Measurements from ENCODE around the gene PSMA1.
"Not testable (repeated sequence)": the region's sequence is repeated elsewhere in the genome, so short reads cannot be mapped to it uniquely, and the experiment has no call there.

Gene PSMA1

DNA sequence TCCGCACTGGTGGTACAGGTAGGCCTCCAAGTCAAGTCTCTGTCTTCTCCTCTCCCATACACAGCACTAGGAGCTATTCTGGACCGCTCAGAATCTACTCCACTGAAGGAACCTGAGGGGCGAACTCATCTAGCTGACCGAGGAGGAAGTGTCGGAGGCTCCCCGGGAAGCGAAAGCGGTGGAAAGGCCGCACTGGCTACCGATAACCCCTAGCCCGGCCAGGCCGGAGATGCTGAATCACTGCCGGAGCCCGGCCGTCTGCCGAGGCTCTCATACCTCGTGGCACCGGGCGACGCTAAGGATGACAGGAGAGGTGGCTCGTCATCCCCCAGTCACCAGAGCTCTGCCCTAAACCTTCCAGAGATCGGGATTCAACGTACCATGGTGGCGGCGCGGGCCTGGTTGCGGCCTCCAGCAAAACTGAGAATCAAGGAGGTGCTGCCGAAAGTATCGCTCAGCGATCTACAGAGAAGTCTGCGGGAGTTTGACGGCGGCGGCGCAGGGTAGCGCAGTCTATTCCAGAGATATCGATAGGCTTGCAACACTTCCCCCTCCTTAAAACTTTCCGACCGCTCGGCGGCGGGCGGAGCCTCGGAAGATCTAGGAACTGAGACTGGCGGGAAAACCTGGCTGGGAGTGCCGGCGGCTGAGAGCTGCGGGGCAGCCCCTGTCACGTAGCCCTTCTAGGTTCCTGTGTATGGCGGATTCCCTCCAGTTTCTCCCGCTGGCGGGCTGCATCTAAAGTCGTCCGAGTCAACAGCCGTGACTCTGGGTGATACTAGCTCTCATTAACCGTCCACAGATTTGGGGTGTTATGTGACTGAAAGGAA lies at the start of gene PSMA1:
Gene PSMA1, minus strand, starts transcription at position 470 of the 830 bp plus-strand sequence. Its CDS starts 87 bp downstream, at position 383.
- peak; percentile 87 for FAIRE-seq

DNA sequence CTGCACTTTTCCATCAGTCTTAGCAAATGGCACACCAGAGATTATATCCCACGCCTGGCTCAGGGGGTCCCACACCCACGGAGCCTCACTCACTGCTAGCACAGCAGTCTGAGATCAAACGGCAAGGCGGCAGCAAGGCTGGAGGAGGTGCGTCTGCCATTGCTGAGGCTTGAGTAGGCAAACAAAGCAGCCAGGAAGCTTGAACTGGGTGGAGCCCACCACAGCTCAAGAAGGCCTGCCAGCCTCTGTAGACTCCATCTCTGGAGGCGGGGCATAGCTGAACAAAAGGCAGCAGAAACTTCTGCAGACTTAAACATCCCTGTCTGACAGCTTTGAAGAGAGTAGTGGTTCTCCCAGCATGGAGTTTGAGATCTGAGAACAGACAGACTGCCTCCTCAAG lies 49.3 kb upstream of the PSMA1 start:
- not testable (repeated sequence) for FAIRE-seq

DNA sequence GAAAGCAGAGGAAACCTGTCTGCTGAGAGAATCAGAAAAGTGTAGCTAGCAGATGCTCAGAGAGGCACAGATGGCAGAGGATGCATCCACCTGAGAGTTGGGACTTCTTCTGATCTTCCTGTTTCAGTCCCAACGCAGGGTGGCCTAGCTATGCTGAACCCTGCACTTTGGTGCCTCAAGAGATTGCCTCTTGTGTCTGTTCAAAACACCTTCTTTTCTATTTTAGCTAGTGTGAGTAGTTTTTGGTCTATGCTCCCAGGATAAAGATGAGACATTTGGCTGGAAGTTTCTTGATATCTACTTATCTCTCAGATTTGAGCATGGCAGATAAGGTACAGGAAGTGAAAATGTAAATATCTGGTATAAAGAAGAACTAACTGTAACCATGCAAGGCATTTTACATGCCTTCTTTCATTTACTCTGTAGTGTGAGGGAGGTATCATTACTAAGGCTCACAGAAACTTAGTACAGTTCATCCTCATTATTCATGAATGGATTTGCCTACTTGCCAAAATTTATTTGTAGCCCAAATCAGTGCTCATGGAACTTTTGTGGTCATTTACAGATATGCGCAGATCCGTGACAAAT lies 47.0 kb upstream of the PSMA1 start:
- no peak for FAIRE-seq

DNA sequence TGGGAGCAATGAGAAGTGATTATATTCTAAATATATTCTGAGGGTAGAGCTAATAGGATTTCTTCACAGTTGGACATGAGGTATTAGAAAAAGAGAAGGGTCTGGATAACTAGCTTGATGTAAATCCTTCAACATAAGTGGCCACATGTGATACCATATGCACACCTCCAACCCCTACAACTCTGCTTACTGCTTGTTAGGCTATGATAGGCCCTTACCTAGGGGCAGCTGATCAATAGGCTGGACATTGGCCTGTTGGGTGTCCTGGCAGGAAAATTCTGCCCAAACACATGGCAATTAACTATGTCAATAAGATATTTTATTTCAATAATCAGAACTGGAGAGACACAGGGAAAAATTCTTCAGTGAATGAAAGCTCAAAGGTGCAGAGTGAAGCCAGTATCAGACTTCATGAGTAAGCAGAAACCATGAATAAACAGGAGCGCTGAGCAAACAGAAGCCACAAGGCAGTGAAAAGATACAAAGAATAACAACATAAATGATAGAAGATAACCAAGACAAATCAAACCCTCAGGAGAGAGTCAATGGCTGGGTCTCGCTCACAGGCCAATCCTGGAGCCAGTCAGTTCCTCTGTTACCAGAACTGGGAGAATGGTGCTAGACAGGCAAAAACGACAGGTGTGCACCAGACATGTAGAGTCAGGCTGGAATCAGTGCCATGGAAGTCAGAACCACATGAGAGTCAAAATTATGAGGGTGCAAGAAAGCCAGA lies 46.3 kb upstream of the PSMA1 start:
- no peak for FAIRE-seq

DNA sequence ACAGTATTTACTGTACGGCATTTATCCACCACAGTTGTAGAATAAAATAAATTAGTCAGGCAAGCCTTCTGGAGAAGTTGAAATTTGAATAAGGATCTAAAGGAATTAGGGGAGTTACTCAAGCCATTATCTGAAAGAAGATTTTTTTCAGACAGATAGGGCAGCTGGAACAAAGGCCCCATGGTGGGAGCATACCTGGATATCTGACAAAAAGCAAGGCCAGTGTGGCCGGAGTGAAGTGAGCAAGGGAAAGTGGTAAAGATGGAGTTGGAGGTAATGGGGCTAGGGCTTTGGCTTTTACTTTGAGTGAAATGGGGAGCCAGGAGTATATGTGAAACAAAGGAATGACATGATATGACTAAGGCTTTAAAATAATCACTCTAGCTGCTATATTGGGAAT lies 45.7 kb upstream of the PSMA1 start:
- FAIRE-seq, result no peak

DNA sequence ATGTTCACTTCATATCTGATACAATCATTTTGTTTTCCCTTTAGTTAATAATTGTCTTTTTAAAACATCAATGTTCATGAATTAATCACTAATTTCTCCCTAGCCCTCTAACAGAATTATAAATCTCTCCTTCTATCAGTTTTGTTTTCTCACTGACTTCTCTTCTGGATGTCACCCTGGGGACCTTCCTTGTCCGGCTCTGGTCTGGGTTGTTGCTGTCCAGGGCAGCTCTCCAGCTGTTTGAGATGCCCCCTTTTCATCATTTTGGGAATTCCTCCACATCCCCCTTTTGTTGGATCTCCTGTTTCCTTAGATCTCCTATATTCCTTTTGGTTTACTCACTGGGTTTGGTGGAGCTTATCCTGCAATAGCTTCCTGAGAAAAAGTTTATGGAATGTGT lies 35.6 kb upstream of the PSMA1 start:
- no peak for FAIRE-seq

DNA sequence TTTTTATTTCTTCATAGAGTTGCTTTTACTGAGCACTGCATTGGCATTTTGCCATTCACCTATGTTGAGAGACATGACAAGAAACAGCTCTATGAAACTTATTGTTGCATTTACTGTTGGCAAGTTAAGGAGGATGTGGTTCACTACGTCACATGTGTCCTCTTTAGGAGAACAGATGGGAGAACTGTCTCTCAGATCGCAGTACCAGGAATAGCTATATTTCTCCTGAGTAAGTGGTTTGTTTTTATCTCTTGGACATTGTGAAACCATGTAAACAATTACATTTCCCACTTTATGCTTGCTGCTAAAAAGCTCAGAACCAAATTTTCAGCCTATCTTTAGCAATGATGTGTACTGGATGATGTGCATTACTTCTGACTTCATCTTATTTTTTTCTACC lies 34.8 kb upstream of the PSMA1 start:
- no peak for FAIRE-seq

DNA sequence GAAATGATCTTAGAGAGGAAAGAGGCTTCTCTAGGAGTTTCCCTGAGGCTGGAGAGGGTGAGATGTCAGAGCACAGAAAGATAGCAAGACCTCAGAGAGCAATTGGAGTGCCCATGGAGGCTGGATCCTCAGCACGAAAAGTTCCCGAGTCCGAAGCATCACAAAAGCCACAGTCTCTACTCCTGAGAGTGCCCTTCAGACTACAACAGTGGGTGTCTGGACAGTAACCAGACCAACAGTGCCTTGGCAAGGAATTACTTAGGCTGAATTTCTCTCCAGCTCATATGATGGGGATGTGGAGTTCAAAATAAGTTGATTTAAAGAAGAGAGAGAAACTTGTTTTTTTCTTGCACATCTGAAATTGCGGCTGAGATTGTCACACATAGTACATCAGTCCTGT lies 31.9 kb upstream of the PSMA1 start:
- no peak for FAIRE-seq

DNA sequence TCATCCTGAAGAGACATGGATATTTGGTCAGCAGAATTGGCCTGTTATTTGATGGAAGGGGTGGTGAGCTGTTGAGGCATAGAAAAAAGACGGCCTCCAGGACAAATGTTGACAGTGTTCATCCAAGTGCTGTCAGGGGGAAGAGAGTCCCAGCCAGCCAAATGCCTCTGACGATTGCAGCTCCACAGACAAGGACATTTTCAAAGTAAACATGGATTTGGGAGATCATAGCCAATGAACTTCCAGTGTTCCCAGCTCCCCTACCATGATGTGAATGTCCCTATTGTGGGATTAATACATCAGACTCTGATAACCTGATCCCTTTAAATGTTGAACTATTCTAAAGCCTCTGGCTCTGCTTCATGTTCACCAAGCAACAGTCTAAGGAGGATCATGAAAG lies 31.2 kb upstream of the PSMA1 start:
- FAIRE-seq, result no peak

DNA sequence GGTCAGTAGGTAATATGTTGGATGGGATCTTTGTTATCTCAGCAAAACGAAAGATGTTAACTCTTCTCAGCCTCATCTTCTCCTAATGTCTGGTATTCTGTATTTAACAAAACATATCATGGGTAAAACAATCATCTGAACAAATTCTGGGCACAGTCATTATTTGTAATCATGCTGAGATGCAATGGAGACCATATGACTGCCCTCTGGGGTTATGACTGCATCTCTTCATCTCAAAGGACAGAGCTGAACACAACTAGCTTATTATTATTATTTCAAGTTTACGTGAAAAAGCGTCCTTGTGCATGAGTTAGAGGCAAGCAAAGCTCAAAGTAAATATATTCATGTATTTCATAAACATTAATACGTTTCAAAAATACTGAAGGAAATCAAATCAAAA lies 29.7 kb upstream of the PSMA1 start:
- FAIRE-seq, result no peak

DNA sequence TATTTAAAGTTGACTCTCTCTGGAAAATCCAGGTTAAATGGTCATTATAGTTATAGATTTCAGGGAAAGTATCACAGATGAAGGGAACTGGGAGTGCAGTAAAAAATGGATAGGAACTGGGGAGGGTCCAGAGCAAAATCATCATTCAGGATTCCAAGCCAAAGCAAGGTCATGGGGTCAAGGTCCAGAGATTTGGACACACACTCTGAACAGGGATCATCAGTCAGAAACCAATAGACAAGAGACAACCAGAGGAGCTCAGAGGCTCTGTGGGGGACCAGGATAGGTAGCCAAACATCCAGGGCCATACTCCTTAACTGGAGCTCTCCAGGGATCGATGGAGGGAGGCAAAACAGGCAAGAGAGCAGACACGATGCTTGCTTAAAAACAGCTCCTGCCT lies 27.3 kb upstream of the PSMA1 start:
- FAIRE-seq, result no peak

DNA sequence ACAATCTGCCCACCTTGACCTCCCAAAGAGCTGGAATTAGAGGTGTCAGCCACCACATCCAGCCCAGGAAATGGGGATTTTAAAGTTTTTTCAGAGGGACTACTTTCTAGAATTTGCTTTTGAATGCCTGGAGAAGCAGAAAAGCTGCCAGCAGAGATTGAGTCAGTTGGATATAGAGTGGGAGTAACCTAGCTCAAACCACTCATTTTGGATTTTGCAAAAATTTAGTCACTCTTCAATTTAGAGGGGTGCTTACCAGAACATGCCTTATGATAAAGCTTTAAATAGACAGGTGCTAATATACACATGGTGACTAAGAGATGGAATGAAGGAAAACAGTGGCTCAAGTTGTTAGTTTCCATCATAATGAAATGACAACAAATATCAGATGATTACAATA lies 26.5 kb upstream of the PSMA1 start:
- no peak for FAIRE-seq

DNA sequence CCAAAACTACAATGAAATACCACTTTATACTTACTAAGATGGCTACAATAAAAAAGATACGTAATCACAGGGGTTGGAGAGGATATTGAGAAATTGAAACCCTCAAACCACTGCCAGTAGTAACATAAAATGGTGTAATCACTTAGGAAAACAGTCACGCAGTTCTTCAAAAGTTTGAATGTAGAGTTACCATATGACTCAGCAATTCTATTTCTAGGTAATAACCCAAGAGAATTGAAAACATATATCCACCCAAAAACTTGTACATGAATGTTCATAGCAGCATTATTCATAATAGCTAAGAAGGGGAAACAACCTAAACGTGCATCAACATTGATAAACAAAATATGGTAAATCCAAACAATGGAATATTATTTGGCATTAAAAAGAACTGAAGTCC lies 24.4 kb upstream of the PSMA1 start:
- no peak for FAIRE-seq

DNA sequence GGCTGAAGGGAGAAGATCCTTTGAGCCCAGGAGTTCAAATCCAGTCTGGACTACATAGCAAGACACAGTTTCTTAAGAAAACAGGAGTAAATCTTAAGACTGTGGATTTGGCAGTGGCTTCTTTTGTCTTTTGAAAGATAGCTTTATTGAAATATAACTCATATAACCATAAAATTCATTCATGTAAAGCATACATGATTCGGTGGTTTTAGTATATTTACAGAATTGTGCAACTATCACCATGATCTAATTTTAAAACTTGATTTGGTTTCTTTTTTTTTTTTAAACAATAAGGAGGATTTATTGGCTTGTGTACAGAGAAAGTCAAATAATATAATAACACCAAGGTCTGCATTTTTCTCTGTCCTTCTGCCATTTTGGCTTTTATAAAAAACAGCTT lies 23.1 kb upstream of the PSMA1 start:
- FAIRE-seq, result no peak

DNA sequence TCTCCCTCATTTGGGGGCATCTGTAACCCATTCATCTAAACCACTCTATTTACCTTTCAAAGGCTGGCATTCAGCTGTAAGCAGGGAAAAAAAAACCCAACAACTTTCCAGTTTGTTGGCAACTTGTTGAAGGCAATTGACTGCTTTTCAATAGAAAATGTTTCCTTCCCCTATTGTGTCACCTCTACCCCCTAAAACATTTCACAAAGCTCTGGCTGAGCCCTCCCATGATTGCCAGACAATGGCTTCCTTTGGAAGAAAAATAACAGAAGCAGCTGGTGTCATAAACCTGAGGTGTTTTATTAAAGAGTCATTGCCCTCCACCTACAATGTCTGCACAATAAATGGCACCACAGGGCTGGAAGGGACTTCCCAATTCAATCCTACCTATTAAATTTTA lies 22.1 kb upstream of the PSMA1 start:
- FAIRE-seq, result no peak

DNA sequence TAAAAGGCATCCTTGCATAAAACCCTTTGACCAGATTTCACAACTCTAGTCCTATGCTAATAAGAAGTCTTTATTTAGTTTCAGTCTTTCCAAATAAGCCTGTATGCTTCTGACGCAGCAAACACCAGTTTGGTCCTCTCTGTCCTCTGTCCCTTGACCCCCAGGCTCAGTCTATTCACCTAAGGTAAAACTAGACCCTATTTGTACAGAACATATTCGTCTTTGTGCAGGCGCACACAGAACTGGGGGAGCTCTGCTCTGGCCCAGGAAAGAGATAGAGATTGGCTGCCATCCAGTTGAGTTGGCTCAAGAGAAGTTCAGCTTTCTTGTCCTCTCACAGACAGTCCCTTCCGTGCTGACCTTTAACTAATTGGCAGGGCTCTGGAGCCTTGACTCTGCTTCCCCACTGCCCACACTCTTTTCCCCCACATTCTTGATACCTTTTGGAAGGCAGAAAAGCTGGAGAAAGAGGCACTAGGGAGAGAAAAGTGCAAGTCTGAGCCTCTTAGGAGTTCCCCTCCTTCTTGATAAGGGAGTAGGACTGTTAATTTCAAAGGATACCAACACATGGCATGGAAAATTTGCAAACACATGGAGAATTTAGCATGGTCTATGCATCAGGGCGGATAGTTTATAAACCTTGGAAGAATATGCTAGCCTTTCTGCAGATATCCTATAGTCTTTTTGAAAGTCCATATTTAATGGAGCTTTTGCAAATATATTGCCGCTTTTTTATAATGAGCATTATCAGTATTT lies 21.2 kb upstream of the PSMA1 start:
- FAIRE-seq, result no peak

DNA sequence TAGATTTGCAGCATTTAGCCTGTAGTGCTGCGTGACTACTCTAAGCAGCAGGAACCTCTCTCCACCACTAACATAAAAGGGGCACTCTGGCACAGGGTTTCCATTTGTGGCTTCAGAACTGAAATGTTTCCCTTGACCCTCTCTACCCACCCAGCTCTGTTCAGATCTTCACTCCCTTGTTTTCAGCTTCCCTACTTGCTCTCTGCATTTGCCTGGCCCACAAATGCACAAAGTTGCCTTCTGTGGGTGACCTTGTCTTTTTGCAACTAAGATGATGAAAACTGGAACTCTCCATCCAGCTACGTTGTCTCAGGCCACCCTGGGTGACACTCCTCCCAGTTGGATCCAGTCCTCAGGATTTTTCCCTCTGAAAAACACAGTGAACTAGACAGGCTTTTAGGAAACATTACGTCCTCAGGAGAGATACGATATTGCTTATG lies 19.8 kb upstream of the PSMA1 start:
- no peak for FAIRE-seq

DNA sequence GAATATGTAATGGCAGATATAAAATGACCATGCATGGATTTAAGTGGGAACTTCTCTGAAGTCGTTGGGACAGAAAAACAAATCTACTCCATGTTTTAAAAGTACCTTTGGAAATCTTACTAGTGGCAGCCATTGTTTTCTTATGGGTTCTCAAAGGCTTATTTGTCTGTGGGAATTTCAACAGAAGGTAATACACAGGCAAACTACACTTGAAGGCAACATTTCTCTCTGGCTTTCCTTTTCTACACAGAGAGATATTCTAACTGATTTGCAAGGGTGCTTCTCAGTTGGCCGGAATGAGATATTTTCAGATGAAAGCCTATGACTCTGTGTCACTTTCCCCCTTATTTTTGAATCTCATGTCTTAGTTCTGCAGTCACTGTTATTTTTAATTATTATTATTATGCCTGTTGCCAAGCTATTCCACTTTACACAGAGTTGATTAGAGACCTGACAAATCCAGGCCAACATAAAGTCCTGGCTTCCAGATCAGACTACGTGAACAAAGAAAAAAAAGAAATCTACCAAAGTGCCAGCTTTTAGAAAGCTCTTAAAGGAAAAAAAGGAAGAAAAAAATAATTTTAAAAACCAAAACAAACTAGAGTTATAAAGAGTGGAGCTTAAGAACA lies 18.9 kb upstream of the PSMA1 start:
- no peak for FAIRE-seq

DNA sequence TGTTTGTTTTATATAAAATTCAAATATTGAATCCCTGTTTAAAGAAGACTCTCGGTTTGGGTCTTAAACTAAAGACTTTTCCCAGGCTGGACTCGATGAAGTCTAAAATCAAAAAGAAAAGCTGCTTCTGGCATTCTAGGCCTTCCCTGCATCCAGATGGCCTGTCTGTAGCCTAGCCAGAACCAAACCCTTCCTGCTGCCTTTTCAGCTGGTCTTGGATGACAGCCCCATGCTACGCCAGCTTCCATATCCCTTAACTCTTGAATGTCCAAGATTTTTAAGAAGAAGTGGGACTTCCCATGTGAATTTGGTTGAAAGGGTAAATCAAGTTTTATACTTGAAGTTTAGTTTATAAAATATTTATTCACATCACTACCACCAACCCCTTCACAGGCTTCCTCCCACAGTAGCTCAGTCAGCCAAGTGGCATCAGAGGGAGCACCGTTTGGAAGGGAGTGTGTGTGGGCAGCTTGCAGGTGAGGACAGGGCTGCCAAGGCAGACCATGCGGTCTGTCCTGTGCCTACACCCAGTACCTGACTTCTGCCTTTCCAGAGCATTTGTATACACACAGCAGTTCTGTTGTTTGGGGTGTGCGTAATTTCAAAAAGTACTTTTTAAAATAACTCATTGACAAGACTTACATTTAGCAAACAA lies 18.2 kb upstream of the PSMA1 start:
- FAIRE-seq, result no peak

DNA sequence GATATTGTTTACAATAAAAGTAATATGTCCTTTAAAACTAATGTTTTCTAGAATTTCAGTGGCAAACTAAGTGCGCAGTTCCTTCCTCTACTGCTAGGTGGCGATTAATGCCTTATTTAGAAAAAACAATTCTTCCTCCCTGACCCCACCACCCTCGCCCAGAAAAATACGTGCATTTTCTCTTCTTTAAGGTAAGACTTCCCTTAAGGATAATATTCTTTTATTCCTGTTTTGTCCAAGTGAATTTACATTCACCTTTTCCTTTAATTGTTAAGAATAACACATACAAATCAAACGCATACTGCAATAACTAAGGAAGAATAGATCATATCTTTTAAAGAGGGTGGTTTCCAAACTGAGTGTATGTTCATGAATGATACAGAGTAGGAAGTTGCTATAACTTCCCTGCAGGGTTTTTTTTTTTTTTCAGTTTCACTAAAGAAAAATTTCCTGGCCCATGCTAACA lies 17.0 kb upstream of the PSMA1 start:
- FAIRE-seq, result peak; percentile 48

DNA sequence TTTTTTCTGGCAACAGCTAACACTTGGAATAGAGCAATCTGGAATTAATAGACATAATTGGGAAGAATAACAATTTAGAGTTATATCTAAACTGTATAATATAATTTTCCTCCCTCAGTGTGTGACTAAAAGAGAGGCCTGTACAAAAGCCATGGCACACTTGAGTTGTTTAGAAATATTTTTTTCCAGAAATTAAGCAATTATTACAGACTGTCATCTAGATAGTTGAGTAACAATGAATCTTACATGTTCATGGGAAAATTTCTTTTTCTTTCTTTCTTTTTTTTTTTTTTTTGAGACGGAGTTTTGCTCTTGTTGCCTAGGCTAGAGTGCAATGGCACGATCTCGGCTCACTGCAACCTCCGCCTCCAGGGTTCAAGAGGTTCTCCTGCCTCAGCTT lies 15.0 kb upstream of the PSMA1 start:
- FAIRE-seq, result peak; percentile 37

DNA sequence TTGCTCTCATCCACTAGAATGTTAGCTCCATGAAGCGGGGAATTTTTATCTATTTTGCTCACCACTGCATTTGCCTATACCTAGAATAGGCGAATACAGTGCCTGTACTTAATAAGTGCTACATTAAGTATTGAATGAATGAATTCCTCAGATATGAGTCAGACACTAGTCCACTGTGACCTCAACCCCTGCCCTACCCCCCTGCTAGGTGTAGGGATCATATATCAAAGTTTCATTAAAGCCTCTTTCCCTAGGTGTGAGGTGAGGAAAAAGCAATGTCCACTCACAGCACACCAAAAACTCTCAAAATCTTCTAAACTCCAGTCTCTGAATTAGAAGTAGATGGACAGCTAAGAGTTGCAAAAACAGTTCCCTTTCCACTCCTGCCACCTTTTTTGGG lies 9.8 kb upstream of the PSMA1 start:
- no peak for FAIRE-seq
